Measurements from ENCODE around the gene EPC1. TPM values are rescaled to one million over a fixed set of nuclear protein-coding genes. Genes with fewer than 3 reads are reported as not detected.

Gene EPC1
- polyA plus RNA-seq, 2 of the 4 experiments (the other 2 are of a cell fraction) = 14.7 to 47.2 TPM

- DNase-seq (ENCODE audit: low read depth in 1 of 2, low spot score in 1 of 2) (no peak), FAIRE-seq (no peak), ATAC-seq (no peak)
- TF ChIP-seq HMGXB4 (CRISPR knock-in tag; IDR thresholded peaks at IDR 0.05; ENCODE audit: borderline replicate concordance) = no peak
- TF ChIP-seq POLR2AphosphoS2 (conservative IDR thresholded peaks at IDR 0.05; ENCODE audit: low read length) = no peak
- TF ChIP-seq PHF8 (IDR thresholded peaks at IDR 0.05; ENCODE audit: borderline replicate concordance, low read depth) = no peak
- no peak for TF ChIP-seq EHF (CRISPR knock-in tag; IDR thresholded peaks at IDR 0.05)
- no peak for TF ChIP-seq RARB (CRISPR knock-in tag; IDR thresholded peaks at IDR 0.05)
- no peak for TF ChIP-seq ATOH8 (CRISPR knock-in tag; IDR thresholded peaks at IDR 0.05; ENCODE audit: low read depth)
- no peak for TF ChIP-seq ZNF302 (CRISPR knock-in tag; IDR thresholded peaks at IDR 0.05)
- TF ChIP-seq CHD4 (IDR thresholded peaks at IDR 0.05; ENCODE audit: borderline replicate concordance) = no peak
- no peak for TF ChIP-seq USF2 (IDR thresholded peaks at IDR 0.05)
- no peak for TF ChIP-seq SMC3 (IDR thresholded peaks at IDR 0.05)
- TF ChIP-seq FOSL2 (IDR thresholded peaks at IDR 0.05) = no peak
- no peak for TF ChIP-seq FOSL2 (CRISPR knock-in tag; IDR thresholded peaks at IDR 0.05)
- TF ChIP-seq CBX2 (IDR thresholded peaks at IDR 0.05; ENCODE audit: borderline replicate concordance, low read depth) = no peak
- TF ChIP-seq EHMT2 (IDR thresholded peaks at IDR 0.05; ENCODE audit: low read depth) = no peak
- TF ChIP-seq EP300 (IDR thresholded peaks at IDR 0.05) = no peak
- no peak for TF ChIP-seq ZC3H11A (IDR thresholded peaks at IDR 0.05)
- no peak for TF ChIP-seq HOXB13 (CRISPR knock-in tag; IDR thresholded peaks at IDR 0.05; ENCODE audit: low read depth)
- TF ChIP-seq BHLHE40 (IDR thresholded peaks at IDR 0.05; ENCODE audit: low read depth, low read length) = no peak
- TF ChIP-seq HOXA7 (CRISPR knock-in tag; IDR thresholded peaks at IDR 0.05) = no peak
- TF ChIP-seq ZSCAN20 (CRISPR knock-in tag; IDR thresholded peaks at IDR 0.05) = no peak
- Histone ChIP-seq H3K4me3 (no peak overlapping the region), H3K27ac (peak overlapping the region in 1 of 2 experiments; percentile 72; a peak in 3 of 6 replicates), H3K9me3 (no peaks in the 10 kb centered on the region), H3K4me2 (no peak overlapping the region), H3K4me1 (peaks cover 37% of the 10 kb centered on the region)
- ChIA-PET POLR2A (interaction anchor here (0.7 kb wide), 1 partner anchor 14 kb away, joined by 3 read pairs; no protein-coding TSS in a partner anchor), CTCF (interaction anchor here (1.0 kb wide), 2 partner anchors 8 to 68 kb away, joined by 3 to 4 read pairs; no protein-coding TSS in a partner anchor)
- WGBS (ENCODE audit: missing lambda C conversion rate) = 92% methylated on average over 7 of the region's 7 CpGs
Measured at GRCh38 chr10:32299354-32299980, 47.5 kb downstream of the EPC1 start.

GRCh38 chr10:32298075-32298812, 48.7 kb downstream of the EPC1 start:
- Histone ChIP-seq H3K4me2 (peak overlapping the region; percentile 57), H3K9me3 (no peaks in the 10 kb centered on the region), H3K4me3 (no peak overlapping the region), H3K4me1 (peaks cover 37% of the 10 kb centered on the region), H3K27ac (peak overlapping the region; percentile 14 to 72; a peak in 5 of 6 replicates)
- ATAC-seq (peak; percentile 88 to 89), DNase-seq (ENCODE audit: low read depth in 1 of 2, low spot score in 1 of 2) (peak; percentile 68 to 78), FAIRE-seq (peak; percentile 95)
- 44% methylated on average over 10 of the region's 11 CpGs for WGBS (ENCODE audit: missing lambda C conversion rate)
- CTCF ChIA-PET = interaction anchor here (0.6 to 1.7 kb wide), 4 partner anchors 22 to 316 kb away, joined by 3 to 13 read pairs (median 4); no protein-coding TSS in a partner anchor
- TF ChIP-seq JUNB (IDR thresholded peaks at IDR 0.05) = peak; percentile 65
- no peak for TF ChIP-seq FOSL2 (IDR thresholded peaks at IDR 0.05)
- peak; percentile 83 for TF ChIP-seq FOSL2 (CRISPR knock-in tag; IDR thresholded peaks at IDR 0.05)
- no peak for TF ChIP-seq POLR2AphosphoS2 (conservative IDR thresholded peaks at IDR 0.05; ENCODE audit: low read length)
- TF ChIP-seq MAFK (IDR thresholded peaks at IDR 0.05; ENCODE audit: partially characterized antibody) = peak; percentile 76
- TF ChIP-seq TP53 (CRISPR knock-in tag; IDR thresholded peaks at IDR 0.05) = no peak
- TF ChIP-seq HEYL (CRISPR knock-in tag; IDR thresholded peaks at IDR 0.05) = no peak
- no peak for TF ChIP-seq PBX3 (IDR thresholded peaks at IDR 0.05)
- no peak for TF ChIP-seq KDM1A (IDR thresholded peaks at IDR 0.05; ENCODE audit: low read depth)
- TF ChIP-seq GATA3 (IDR thresholded peaks at IDR 0.05; ENCODE audit: borderline replicate concordance) = peak; percentile 95
- no peak for TF ChIP-seq HOXB5 (CRISPR knock-in tag; IDR thresholded peaks at IDR 0.05)
- peak in 1 of 2 experiments; percentile 60; a peak in 2 of 4 replicates for TF ChIP-seq CEBPB (IDR thresholded peaks at IDR 0.05)
- TF ChIP-seq MAX (IDR thresholded peaks at IDR 0.05) = 0 out of 2 replicates have a peak, but pooled peaks have one; percentile 34
- no peak for TF ChIP-seq POLR2A (IDR thresholded peaks at IDR 0.05; ENCODE audit: low read length)
- POLR2A ChIA-PET = no interaction called here

Measured in A549 (cell line).